GM12878 (cell line): ENCODE results near the gene PRM3. TPM values are rescaled to one million over a fixed set of nuclear protein-coding genes. Genes with fewer than 3 reads are reported as not detected.
A peak's percentile ranks its signal among the peaks of the same experiment; 100 is the strongest.

ENCODE experiments used
- BACH1 ChIP-seq: fragments of 450-650 bp; IDR thresholded peaks from 2 replicates; pipeline ENCODE4 v1.6.1; 2017; ENCODE audit warnings: mild to moderate bottlenecking, borderline replicate concordance
- CBFB ChIP-seq: IDR thresholded peaks from 2 replicates; pipeline ENCODE4 v1.6.1; 2016; ENCODE audit warnings: antibody characterized with exemption, low read depth
- DPF2 ChIP-seq: fragments of 450-650 bp; IDR thresholded peaks from 2 replicates; pipeline ENCODE4 v1.6.1; 2017; ENCODE audit warnings: mild to moderate bottlenecking
- IKZF2 ChIP-seq, 2 experiments: fragments of 450-650 bp; IDR thresholded peaks; 2 replicates each; pipeline ENCODE4 v1.6.1; 2017; ENCODE audit warnings: mild to moderate bottlenecking in 2 of 2, moderate library complexity in 2 of 2
- IRF5 ChIP-seq: fragments of 450-650 bp; IDR thresholded peaks from 2 replicates; pipeline ENCODE4 v1.6.1; 2017; ENCODE audit warnings: borderline replicate concordance
- NKRF ChIP-seq: fragments of 450-650 bp; conservative IDR thresholded peaks from 2 replicates; pipeline ENCODE4 v1.6.1; 2017; ENCODE audit warnings: mild to moderate bottlenecking, moderate library complexity
- NR2F1 ChIP-seq: fragments of 450-650 bp; conservative IDR thresholded peaks from 2 replicates; pipeline ENCODE4 v1.6.1; 2017; ENCODE audit warnings: mild to moderate bottlenecking
- PBX3 ChIP-seq: IDR thresholded peaks from 2 replicates; pipeline ENCODE4 v1.6.1; 2011; ENCODE audit warnings: mild to moderate bottlenecking, low read depth, low read length, moderate library complexity; ENCODE audit not compliant: insufficient replicate concordance
- POU2F2 ChIP-seq: IDR thresholded peaks from 3 replicates; pipeline ENCODE4 v1.6.1; 2011; ENCODE audit warnings: low read depth, mild to moderate bottlenecking, low read length, borderline replicate concordance
- RCOR1 ChIP-seq: conservative IDR thresholded peaks from 2 replicates; pipeline ENCODE4 v1.6.1; 2012; ENCODE audit warnings: low read depth, low read length, improper control_type of control experiment
- SIN3A ChIP-seq: IDR thresholded peaks from 2 replicates; pipeline ENCODE4 v1.6.1; 2012; ENCODE audit warnings: low read depth, low read length, improper control_type of control experiment
- SKIL ChIP-seq: fragments of 450-650 bp; IDR thresholded peaks from 2 replicates; pipeline ENCODE4 v1.6.1; 2017; ENCODE audit warnings: mild to moderate bottlenecking, low read depth, inconsistent platforms; ENCODE audit not compliant: poor library complexity, severe bottlenecking
- SMARCA5 ChIP-seq: fragments of 450-650 bp; IDR thresholded peaks from 2 replicates; pipeline ENCODE4 v1.6.1; 2017; ENCODE audit warnings: mild to moderate bottlenecking
- ZNF592 ChIP-seq: fragments of 450-650 bp; IDR thresholded peaks from 2 replicates; pipeline ENCODE4 v1.6.1; 2017; ENCODE audit warnings: mild to moderate bottlenecking, moderate library complexity
- polyA plus RNA-seq, 11 experiments: library from polyadenylated mRNA; depleted of rRNA in 4 of 11; unstranded in 6 of 11; stranded (reverse) in 5 of 11; fragments of >200 nt; fragmentation: Nextera tagmentation in 4 of 11; fragmentation: Illumina TruSeq in 1 of 11; extraction: Ambion mirVana in 4 of 11; extraction: Trizol in 1 of 11; gene quantifications; 1 replicate in 1 of 11; 2 replicates in 10 of 11; pipeline versions ENCODE4 v1.2.1 to v1.2.3, GENCODE V29; 2011 to 2016; ENCODE audit warnings: inconsistent platforms in 2 of 11, missing spikeins in 2 of 11, low read depth in 1 of 11
- total RNA-seq, 4 experiments: library from RNA; depleted of rRNA in 3 of 4; stranded (reverse); fragments of >200 nt in 3 of 4; fragmentation: Illumina TruSeq in 1 of 4; extraction: Trizol in 1 of 4; gene quantifications; 2 replicates each; pipeline versions ENCODE4 v1.2.1 to v1.2.3, GENCODE V29; 2013 to 2021

Gene PRM3
- total and polyA plus RNA-seq, 10 of the 15 experiments (the other 5 are each of a cell fraction or from before 2014, with no cell fraction given): not detected

- TF ChIP-seq ZNF592 (peak; percentile 84), SMARCA5 (peak; percentile 68), SKIL (peak; percentile 94), IRF5 (no peak; the same call in 1 of the 2 replicates), RCOR1 (no peak), BACH1 (peak; percentile 77; the same call in 1 of the 2 replicates), CBFB (peak; percentile 94), PBX3 (peak; percentile 75), NKRF (0 out of 2 replicates have a peak, but pooled peaks have one; percentile 43), SIN3A (no peak), DPF2 (peak; percentile 95), POU2F2 (peak; percentile 81; the same call in 1 of the 3 replicates), NR2F1 (peak; percentile 74), IKZF2 (IDR thresholded peaks at IDR 0.05) (peak; percentile 91 to 96)
These were observed 24.2 kb upstream of the PRM3 start (continued) for GRCh38 chr16:11297492-11298142.
